ENCODE measurements around the gene ASTN2. TPM values are rescaled to one million over a fixed set of nuclear protein-coding genes. Genes with fewer than 3 reads are reported as not detected.

ASTN2 gene
- total and polyA plus RNA-seq, 3 donors from 2014 or later = 55.7 to 157 (median 117) TPM

DNA sequence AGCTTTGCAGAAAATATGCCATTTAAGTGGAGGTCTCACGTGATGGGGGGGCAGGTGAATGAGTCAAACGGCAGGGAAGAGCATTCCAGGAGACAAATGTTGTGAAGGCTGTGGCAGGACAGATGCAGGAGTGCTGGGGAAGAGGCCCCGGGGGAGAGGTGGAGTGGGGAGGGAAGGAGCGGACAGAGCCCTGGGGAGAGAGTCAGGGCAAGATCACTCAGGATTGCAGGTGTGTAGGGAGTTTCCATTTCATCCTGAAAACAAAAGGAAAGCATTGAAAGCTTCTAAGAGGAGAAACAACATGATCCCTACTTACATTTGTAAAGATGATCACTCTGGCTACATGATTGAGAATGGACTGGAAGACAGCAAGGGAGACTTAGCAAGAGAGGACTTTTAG lies 323.3 kb downstream of the ASTN2 start:
- H3K27ac ChIP-seq = no peak overlapping the region
- no peaks in the 10 kb centered on the region for H3K27me3 ChIP-seq
- no peak for DNase-seq
- H3K36me3 ChIP-seq (ENCODE audit: low read depth, missing control alignments) = no peaks in the 10 kb centered on the region
- 57 to 67% methylated on average over 4 of the region's 4 CpGs for WGBS, 2 donors
- TF ChIP-seq, protein P1, sequence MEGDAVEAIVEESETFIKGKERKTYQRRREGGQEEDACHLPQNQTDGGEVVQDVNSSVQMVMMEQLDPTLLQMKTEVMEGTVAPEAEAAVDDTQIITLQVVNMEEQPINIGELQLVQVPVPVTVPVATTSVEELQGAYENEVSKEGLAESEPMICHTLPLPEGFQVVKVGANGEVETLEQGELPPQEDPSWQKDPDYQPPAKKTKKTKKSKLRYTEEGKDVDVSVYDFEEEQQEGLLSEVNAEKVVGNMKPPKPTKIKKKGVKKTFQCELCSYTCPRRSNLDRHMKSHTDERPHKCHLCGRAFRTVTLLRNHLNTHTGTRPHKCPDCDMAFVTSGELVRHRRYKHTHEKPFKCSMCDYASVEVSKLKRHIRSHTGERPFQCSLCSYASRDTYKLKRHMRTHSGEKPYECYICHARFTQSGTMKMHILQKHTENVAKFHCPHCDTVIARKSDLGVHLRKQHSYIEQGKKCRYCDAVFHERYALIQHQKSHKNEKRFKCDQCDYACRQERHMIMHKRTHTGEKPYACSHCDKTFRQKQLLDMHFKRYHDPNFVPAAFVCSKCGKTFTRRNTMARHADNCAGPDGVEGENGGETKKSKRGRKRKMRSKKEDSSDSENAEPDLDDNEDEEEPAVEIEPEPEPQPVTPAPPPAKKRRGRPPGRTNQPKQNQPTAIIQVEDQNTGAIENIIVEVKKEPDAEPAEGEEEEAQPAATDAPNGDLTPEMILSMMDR (IDR thresholded peaks at IDR 0.05) = no peak
- TF ChIP-seq POLR2A (IDR thresholded peaks at IDR 0.05) = no peak
- H3K4me1 ChIP-seq = no peaks in the 10 kb centered on the region
- H3K9me3 ChIP-seq = no peaks in the 10 kb centered on the region
- H3K4me3 ChIP-seq = no peak overlapping the region
- intact Hi-C loops (cut with DNase I; ENCODE audit: low total_unique reads) = no loop called here

DNA sequence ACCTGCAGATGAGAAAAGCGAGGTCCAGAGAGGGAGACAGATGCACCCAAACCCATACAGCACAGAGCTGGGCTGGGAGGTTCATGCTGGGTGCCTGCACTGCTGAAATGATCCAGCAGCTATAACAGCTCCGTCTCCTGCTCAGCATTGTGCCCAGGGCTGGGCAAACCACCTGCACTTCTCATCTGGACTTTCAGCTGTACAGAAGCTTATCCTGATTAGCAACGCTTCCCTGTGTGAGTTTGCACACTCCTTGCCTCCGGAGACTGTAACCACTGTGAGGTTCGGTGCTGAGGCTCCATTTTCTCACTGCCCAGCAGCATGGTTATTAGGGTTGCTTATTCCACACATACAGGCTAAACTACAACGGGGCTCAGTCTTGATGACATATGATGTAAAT lies 326.1 kb downstream of the ASTN2 start:
- intact Hi-C loops (cut with DNase I; ENCODE audit: low total_unique reads) = no loop called here
- no peaks in the 10 kb centered on the region for H3K36me3 ChIP-seq (ENCODE audit: low read depth, missing control alignments)
- no peak overlapping the region for H3K4me3 ChIP-seq
- DNase-seq = no peak
- no peak overlapping the region for H3K27ac ChIP-seq
- H3K4me1 ChIP-seq = no peaks in the 10 kb centered on the region
- WGBS, 2 donors = 80 to 85% methylated on average over 6 of the region's 6 CpGs
- no peak for TF ChIP-seq POLR2A (IDR thresholded peaks at IDR 0.05)
- TF ChIP-seq, protein P1 (IDR thresholded peaks at IDR 0.05) = no peak
- no peaks in the 10 kb centered on the region for H3K9me3 ChIP-seq
- H3K27me3 ChIP-seq = no peaks in the 10 kb centered on the region

DNA sequence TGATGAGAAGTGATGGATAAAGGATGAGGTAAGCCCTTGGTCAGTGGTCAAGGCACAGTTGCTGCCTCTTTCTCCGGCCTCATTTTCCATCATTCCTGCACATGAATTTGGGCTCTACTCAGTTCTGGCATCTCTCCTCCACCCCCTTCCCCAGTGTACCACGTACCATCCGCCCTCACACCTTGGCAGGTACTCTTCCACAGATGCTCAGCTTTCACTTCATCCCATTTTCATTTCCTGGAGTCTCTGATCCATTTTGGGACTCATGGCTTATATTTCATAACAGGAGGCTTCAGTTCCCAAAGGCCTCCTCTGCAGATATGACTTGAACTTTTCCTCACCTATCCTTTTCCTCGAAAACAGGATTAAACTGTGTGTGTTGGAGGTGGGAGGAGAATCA lies 326.7 kb downstream of the ASTN2 start:
- intact Hi-C loops (cut with DNase I; ENCODE audit: low total_unique reads) = no loop called here
- Histone ChIP-seq H3K4me3 (no peak overlapping the region), H3K27ac (no peak overlapping the region), H3K9me3 (no peaks in the 10 kb centered on the region), H3K36me3 (ENCODE audit: low read depth, missing control alignments) (no peaks in the 10 kb centered on the region), H3K27me3 (no peaks in the 10 kb centered on the region), H3K4me1 (no peaks in the 10 kb centered on the region)
- WGBS, 2 donors = 64 to 66% methylated on average over 4 of the region's 4 CpGs
- no peak for DNase-seq
- TF ChIP-seq, protein P1 (IDR thresholded peaks at IDR 0.05) = no peak
- no peak for TF ChIP-seq POLR2A (IDR thresholded peaks at IDR 0.05)

DNA sequence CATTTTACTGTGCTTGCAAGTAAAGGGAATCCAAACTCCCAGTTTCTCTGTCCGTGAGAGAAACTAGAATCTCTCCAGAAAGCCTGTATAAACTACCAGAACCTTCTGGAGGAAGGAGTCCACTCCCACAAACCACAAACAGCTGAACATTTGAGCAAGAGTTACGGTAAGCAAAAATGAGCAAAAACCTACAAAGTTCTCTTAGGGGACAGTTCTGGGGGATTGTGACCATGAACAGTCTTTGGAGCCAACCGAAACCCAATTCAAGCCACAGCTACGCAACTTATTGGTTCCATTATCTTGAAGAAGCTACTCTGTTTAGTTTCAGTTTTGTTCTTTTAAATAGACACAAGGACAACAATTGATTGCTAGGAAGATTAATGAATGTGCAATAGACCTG lies 330.6 kb downstream of the ASTN2 start:
- no peak for TF ChIP-seq POLR2A (IDR thresholded peaks at IDR 0.05)
- TF ChIP-seq, protein P1 (IDR thresholded peaks at IDR 0.05) = no peak
- Histone ChIP-seq H3K27me3 (no peaks in the 10 kb centered on the region), H3K36me3 (ENCODE audit: low read depth, missing control alignments) (no peaks in the 10 kb centered on the region), H3K4me3 (no peak overlapping the region), H3K4me1 (no peaks in the 10 kb centered on the region), H3K27ac (no peak overlapping the region), H3K9me3 (no peaks in the 10 kb centered on the region)
- WGBS, 2 donors = 77 to 80% methylated on average over 4 of the region's 4 CpGs
- no peak for DNase-seq
- intact Hi-C loops (cut with DNase I; ENCODE audit: low total_unique reads) = no loop called here

DNA sequence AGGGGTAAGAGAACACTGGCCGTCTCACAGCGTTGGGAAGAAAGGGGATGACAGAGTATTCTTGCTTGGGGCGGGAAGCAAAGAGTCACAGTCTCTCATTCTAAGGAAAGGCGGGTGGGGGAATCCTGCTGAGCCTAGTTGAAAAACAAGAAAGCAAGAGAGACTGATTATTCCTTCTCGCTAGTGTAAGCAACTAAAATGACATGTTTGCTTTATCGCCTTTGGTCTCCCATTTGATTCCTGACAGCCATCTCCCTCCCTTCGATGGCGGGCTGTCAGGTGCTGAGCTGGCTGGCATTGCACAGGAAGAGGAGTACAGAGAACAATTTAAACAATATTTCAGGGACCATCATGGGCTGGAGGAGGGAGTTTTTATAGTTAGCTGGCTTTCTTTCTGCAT lies 331.3 kb downstream of the ASTN2 start:
- Histone ChIP-seq H3K27ac (no peak overlapping the region), H3K4me3 (no peak overlapping the region), H3K9me3 (no peaks in the 10 kb centered on the region), H3K4me1 (no peaks in the 10 kb centered on the region), H3K36me3 (ENCODE audit: low read depth, missing control alignments) (no peaks in the 10 kb centered on the region), H3K27me3 (no peaks in the 10 kb centered on the region)
- intact Hi-C loops (cut with DNase I; ENCODE audit: low total_unique reads) = no loop called here
- no peak for DNase-seq
- TF ChIP-seq, protein P1 (IDR thresholded peaks at IDR 0.05) = no peak
- WGBS, 2 donors = 76 to 83% methylated on average over 8 of the region's 8 CpGs

Measured in testis (tissue), 3 donors.